8988T (cell line): ENCODE measurements around the gene CD180.

Experiments used
- DNase-seq: peaks from one replicate; pipeline ENCODE4 v3.0.0; 2011

The CD180 gene

DNA sequence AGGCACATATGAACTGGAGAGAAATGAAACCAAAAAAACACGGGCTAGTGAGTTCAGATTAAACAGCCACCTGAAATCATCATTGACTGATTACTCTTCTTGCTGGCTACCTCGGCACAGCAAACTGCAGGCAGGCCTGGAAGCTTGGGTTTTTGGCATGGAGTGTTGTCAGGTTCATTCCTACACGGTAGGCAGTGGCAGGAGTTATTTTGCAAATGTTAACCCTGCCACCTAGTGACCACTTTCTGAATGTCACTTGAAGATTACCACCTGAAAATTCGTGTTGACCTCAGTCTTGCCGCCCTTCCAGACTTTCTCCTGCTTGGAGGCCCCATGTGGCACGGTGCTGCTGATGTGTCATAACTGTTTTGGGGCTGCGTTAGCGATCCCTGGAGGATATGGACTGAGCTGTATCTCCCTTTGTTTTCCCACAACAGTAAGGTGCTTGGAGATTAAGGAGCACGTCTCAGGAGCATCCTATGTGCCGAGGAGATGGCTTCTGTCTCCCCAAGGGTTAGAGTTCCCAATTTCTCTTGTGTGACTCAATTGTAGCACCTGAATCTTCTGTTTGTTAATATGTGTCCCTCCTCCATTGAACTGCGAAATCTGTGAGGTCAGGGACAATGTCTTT is 12.7 kb upstream of the CD180 start:
- peak; percentile 56 for DNase-seq

GRCh38 chr5:67208403-67208802 is 11.8 kb upstream of the CD180 start:
- DNase-seq: no peak

GRCh38 chr5:67206929-67207328 is 10.3 kb upstream of the CD180 start:
- peak; percentile 63 for DNase-seq

- no peak for DNase-seq
Observed at GRCh38 chr5:67206461-67206860, 9.9 kb upstream of the CD180 start.

GRCh38 chr5:67205981-67206380 is 9.4 kb upstream of the CD180 start:
- no peak for DNase-seq

GRCh38 chr5:67204821-67205220 is 8.2 kb upstream of the CD180 start:
- DNase-seq: no peak

DNA sequence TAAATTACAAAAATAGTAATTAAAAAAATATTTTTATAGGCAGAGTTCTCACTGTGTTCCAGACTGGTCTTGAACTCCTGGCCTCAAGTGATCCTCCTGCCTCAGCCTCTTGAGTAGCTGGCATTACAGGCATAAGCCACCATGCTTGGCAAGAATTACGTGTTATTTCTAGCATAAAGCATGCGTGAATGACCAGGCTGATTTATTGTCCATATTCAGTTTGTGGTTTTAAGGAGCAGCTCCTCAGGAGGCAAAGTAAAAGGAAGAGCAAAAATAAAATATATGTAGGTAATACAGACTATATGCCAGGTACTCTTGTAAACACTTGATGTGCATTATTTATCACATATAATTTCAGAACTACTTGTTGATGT is 7.1 kb upstream of the CD180 start:
- no peak for DNase-seq

DNA sequence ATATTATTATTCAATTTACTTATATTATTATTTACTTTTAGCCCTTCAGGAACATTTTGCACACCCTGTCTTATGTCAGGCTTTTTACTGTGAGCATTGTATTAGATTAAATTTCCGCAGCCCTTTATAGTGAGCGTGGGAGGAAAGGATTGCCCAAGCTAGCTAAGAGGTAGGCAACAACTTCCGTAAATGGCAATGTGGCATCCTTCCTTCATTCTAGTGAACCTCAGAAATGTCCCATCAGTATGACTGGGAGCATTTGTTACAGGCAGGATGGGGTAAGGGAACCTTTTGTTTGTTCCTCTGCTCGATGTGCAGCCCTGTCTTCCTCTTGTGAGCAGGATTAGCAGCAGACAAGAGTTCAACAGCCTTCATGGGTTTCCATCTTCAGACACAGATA is 6.2 kb upstream of the CD180 start:
- DNase-seq: no peak

GRCh38 chr5:67201897-67202549 is 5.4 kb upstream of the CD180 start:
- DNase-seq: no peak

DNA sequence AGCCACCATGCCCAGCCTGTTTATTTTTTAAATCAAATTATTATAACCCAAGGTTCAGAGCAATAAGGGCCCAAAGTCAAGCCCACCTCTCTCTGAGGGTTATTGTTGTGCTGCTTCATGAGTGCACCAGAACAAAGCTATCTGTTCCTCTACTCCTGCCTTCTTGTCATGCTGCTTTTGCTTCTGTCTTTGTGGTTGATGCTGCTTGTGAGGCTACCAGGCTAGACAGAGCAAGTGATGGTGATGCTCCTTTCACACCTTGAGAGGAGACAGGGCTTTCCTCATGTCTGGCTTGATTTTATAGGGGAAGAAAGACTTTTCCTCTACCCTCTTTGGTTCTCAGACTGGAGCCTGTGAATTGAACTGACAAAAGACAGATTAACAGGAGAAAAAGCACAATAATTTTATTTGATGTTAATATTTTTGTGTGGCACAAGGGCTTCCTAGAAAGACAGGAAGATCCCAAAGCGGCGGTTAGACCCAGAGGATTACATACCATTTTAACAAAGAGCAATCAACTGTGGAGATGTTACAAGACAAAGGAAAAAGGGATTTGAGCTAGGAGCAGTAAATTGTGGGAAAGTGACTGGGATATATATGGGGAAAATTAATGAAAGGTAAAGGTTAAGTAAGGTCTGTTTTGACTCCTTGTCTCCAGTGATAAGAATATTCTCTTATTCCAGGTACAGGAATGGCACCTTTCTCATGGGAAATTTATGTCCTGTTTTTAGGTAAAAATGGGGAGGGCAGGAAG is 4.4 kb upstream of the CD180 start:
- DNase-seq: no peak

- DNase-seq: no peak
Observed at GRCh38 chr5:67199859-67200258, 3.3 kb upstream of the CD180 start.

DNA sequence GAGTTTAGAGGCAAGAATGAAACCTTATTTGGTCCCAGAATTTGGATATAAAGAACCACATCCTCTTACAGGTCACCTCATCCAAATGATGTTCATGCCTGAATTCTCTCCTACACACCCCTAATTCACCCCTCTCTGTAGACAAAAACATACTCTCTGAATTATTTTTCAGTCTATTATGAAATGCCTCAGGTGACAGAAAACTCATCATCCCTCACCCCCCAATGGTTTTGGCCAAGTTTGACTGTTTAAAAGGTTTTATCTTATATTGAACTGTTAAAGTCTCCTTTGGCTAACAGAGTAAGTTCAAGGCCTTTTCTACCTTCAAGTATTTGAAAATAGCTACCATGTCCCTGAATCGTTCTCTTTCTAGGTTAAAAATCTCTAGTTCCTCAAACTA is 2.3 kb upstream of the CD180 start:
- DNase-seq: no peak

DNA sequence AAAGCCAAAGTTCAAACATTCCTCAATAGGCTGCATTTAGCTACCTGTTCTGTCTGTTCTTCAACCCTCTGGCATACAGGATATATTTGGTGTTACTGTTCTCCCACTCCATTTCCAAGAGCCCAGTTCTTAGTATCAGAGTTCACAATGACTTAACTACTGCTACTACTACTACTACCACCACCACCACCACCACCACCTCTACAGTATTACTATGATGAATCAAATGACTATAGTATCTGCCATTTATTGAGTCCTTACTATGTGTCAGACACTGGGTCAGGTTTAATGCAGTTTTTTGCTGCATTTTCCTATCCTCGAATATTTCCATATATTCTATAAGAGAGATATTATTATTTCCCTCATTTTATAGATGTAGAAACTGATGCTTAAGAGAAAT is 937 bp upstream of the CD180 start:
- no peak for DNase-seq

DNA sequence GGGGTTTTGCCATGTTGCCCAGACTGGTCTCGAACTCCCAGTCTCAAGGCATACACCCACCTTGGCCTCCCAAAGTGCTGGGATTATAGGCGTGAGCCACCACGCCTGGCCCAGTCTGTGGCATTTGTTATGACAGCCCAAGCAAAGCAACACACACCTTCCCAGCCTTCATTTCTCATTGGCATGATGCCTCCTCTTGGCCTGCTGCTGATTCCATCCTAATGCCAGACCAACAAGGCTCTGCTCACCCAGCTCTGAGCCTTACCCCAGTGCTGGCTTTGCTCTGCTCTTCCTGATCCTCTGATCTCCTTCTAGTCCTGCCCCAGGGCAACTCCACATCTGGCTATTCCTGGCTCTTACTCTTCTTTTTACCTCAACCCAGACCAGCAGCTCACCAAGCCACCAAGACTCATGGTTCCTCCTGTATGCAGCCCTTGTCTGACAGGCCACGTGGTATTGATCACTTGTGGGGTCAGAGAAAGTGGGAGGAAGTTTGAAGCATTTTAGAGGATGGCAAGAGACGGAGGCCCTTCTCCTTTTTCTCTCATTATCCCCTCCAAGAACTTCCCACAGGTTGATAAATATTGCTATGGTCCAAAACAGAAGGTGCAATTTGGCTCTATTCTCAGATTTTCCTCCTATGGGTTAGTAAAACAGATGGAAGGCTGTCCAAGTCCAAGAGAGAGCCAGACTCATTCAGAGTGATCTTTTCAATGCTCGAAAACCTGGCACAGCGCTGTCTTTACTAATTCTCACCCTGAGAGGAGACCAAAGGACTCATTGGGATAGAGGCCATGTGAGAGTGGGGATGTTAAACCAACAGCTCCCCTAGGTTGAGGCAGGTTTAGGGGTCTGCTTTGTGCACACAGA is 958 bp downstream of the CD180 start:
- no peak for DNase-seq

GRCh38 chr5:67194166-67194565 is 2.4 kb downstream of the CD180 start:
- no peak for DNase-seq

DNA sequence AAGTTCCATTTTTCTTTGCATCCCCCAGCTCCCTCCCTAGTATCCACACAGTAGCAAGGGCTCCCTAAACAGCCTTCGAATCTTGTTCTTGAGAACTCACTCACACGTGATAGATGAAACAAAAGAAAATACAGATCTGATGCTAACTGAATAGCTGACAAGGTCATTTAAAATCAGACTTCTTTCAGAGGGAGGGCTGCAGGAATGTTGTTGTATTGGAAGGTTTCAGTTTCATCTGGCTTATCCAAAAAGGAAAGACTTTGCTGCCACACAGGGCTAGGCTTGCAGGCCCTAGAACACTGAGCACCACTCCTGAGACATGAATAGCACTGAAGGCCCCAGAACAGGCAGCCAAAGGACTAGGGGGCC is 3.2 kb downstream of the CD180 start:
- DNase-seq: no peak

GRCh38 chr5:67192719-67193438 is 3.7 kb downstream of the CD180 start:
- no peak for DNase-seq

- no peak for DNase-seq
Observed at GRCh38 chr5:67190861-67191260, 5.7 kb downstream of the CD180 start.

- DNase-seq: no peak
Observed at GRCh38 chr5:67190410-67190809, 6.2 kb downstream of the CD180 start.

GRCh38 chr5:67189931-67190330 is 6.7 kb downstream of the CD180 start:
- DNase-seq: no peak

GRCh38 chr5:67189079-67189354 is 7.6 kb downstream of the CD180 start:
- DNase-seq: no peak

- DNase-seq: no peak
Observed at GRCh38 chr5:67188274-67189078, 8.1 kb downstream of the CD180 start.
